SK-N-MC (cell line): ENCODE data around the gene CACNA1S.

Experiments used
- EZH2 ChIP-seq: fragments of 200-600 bp; sonication (generic); IDR thresholded peaks from one replicate; pipeline ENCODE4 v1.6.1; 2017; ENCODE audit warnings: antibody characterized with exemption
- POLR2AphosphoS5 ChIP-seq: IDR thresholded peaks from 2 replicates; pipeline ENCODE4 v1.6.1; 2012; ENCODE audit warnings: mild to moderate bottlenecking, low read depth, low read length, borderline replicate concordance

DNA sequence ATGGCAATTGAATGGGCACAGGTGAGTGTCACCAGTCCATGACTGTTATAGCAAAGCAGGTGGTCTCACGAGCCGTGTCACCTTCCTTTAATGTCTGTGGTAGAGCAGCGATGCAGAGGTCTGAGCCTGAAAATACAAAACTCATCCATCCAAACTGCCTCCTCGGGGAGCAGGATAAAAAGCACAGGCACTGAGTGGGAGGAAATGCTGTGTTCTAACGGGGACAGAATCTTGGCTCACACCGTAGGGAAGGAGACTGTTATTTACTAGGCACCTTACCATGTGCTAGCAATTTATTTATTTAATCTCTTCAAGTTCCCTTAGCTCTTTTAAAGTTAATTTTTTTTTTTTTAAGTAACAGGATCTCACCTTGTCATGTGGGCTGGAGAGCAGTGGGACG lies 13.6 kb upstream of the CACNA1S start:
- no peak for TF ChIP-seq EZH2
- no peak for TF ChIP-seq POLR2AphosphoS5
